Neural cell (in vitro differentiated cells): Measurements from ENCODE around the gene GRAP2. TPM values are rescaled to one million over a fixed set of nuclear protein-coding genes. Genes with fewer than 3 reads are reported as not detected.

Source experiments
- H2AFZ ChIP-seq: fragments of 200-600, 300-800 bp; sonication (generic), shearing (Covaris generic); 2 replicates; pipeline ENCODE4 v1.6.0; 2014; ENCODE audit warnings: low read depth, mild to moderate bottlenecking, antibody characterized with exemption, low read length, moderate library complexity
- H3F3A ChIP-seq: fragments of 200-600 bp; shearing (Covaris generic); 2 replicates; pipeline ENCODE4 v1.6.1; 2016; ENCODE audit warnings: mild to moderate bottlenecking, moderate library complexity, mixed read lengths, antibody characterized with exemption, low read length; ENCODE audit not compliant: insufficient read depth, poor library complexity, severe bottlenecking
- H3K27ac ChIP-seq: fragments of 200-600, 300-800 bp; sonication (generic), shearing (Covaris generic); 2 replicates; pipeline ENCODE4 v1.5.1; 2014; ENCODE audit warnings: mild to moderate bottlenecking, low read length, moderate library complexity
- H3K27me3 ChIP-seq: fragments of 300-800, 200-600 bp; sonication (generic), shearing (Covaris generic); 2 replicates; pipeline ENCODE4 v1.6.0; 2014; ENCODE audit warnings: mild to moderate bottlenecking, low read depth, low read length, moderate library complexity; ENCODE audit not compliant: insufficient read depth
- H3K36me3 ChIP-seq: fragments of 300-800, 200-600 bp; sonication (generic), shearing (Covaris generic); 2 replicates; pipeline ENCODE4 v1.5.1; 2014; ENCODE audit warnings: mild to moderate bottlenecking, antibody characterized with exemption, low read length, moderate library complexity; ENCODE audit not compliant: insufficient read depth
- H3K4me2 ChIP-seq: fragments of 300-800, 200-600 bp; sonication (generic), shearing (Covaris generic); 2 replicates; pipeline ENCODE4 v1.6.0; 2014; ENCODE audit warnings: mild to moderate bottlenecking, low read length
- H3K4me3 ChIP-seq: fragments of 300-800, 200-600 bp; sonication (generic), shearing (Covaris generic); 2 replicates; pipeline ENCODE4 v1.5.1; 2014; ENCODE audit warnings: mild to moderate bottlenecking, low read length, moderate library complexity
- H3K79me2 ChIP-seq: fragments of 200-600 bp; shearing (Covaris generic); replicated peaks from 2 replicates; pipeline ENCODE4 v1.6.0; 2014; ENCODE audit warnings: mild to moderate bottlenecking, low read length, moderate library complexity; ENCODE audit not compliant: insufficient read depth
- H3K9ac ChIP-seq: fragments of 300-800, 200-600 bp; sonication (generic), shearing (Covaris generic); 2 replicates; pipeline ENCODE4 v1.6.1; 2016; ENCODE audit warnings: mild to moderate bottlenecking, low read length, mixed read lengths
- H3K9me2 ChIP-seq: fragments of 200-600 bp; shearing (Covaris generic); 2 replicates; pipeline ENCODE4 v1.6.1; 2016; ENCODE audit warnings: mild to moderate bottlenecking, low read length, mixed read lengths; ENCODE audit not compliant: insufficient read depth
- H3K9me3 ChIP-seq: fragments of 200-600, 300-800 bp; sonication (generic), shearing (Covaris generic); 2 replicates; pipeline ENCODE4 v1.6.1; 2016; ENCODE audit warnings: mild to moderate bottlenecking, mixed run types, low read length, moderate library complexity, mixed read lengths
- H4K20me1 ChIP-seq: fragments of 200-600 bp; shearing (Covaris generic); 2 replicates; pipeline ENCODE4 v1.6.1; 2016; ENCODE audit warnings: mild to moderate bottlenecking, mixed run types; ENCODE audit not compliant: insufficient read depth
- EP300 ChIP-seq: fragments of 450-650 bp; conservative IDR thresholded peaks from 2 replicates; pipeline ENCODE4 v1.6.1; 2014; ENCODE audit warnings: antibody characterized with exemption, mild to moderate bottlenecking, moderate library complexity; ENCODE audit not compliant: poor library complexity, severe bottlenecking
- EZH2 ChIP-seq: fragments of 200-600, 300-800 bp; shearing (Covaris generic), sonication (generic); IDR thresholded peaks from 2 replicates; pipeline ENCODE4 v1.6.1; 2014; ENCODE audit warnings: antibody characterized with exemption, low read length, borderline replicate concordance, mild to moderate bottlenecking; ENCODE audit not compliant: insufficient read depth, poor library complexity, severe bottlenecking
- MXI1 ChIP-seq: fragments of 450-650 bp; conservative IDR thresholded peaks from 2 replicates; pipeline ENCODE4 v1.6.1; 2014; ENCODE audit warnings: antibody characterized with exemption, mild to moderate bottlenecking; ENCODE audit not compliant: poor library complexity, severe bottlenecking
- POLR2AphosphoS5 ChIP-seq: IDR thresholded peaks from 2 replicates; pipeline ENCODE4 v1.6.1; 2012
- RAD21 ChIP-seq: fragments of 450-650 bp; conservative IDR thresholded peaks from 2 replicates; pipeline ENCODE4 v1.6.1; 2014; ENCODE audit warnings: antibody characterized with exemption, mild to moderate bottlenecking, moderate library complexity
- REST ChIP-seq: IDR thresholded peaks from 2 replicates; pipeline ENCODE4 v1.6.1; 2012; ENCODE audit warnings: borderline replicate concordance
- SMC3 ChIP-seq: fragments of 450-650 bp; conservative IDR thresholded peaks from 2 replicates; pipeline ENCODE4 v1.6.1; 2014; ENCODE audit warnings: antibody characterized with exemption, mild to moderate bottlenecking, moderate library complexity; ENCODE audit not compliant: poor library complexity
- TAF1 ChIP-seq: IDR thresholded peaks from 2 replicates; pipeline ENCODE4 v1.6.1; 2012; ENCODE audit warnings: low read depth
- polyA plus RNA-seq: library from polyadenylated mRNA; depleted of rRNA; stranded (reverse); fragments of >200 nt; gene quantifications from 2 replicates; pipeline ENCODE4 v1.2.3, GENCODE V29; 2014
- TF ChIP-seq, protein P1 (sequence below): fragments of 450-650 bp; IDR thresholded peaks from 2 replicates; pipeline ENCODE4 v1.5.1; 2014; ENCODE audit warnings: antibody characterized with exemption, mild to moderate bottlenecking, moderate library complexity; ENCODE audit not compliant: poor library complexity, severe bottlenecking

Gene GRAP2
- polyA plus RNA-seq, 1 donor from 2014 or later, result 0.30 TPM

DNA sequence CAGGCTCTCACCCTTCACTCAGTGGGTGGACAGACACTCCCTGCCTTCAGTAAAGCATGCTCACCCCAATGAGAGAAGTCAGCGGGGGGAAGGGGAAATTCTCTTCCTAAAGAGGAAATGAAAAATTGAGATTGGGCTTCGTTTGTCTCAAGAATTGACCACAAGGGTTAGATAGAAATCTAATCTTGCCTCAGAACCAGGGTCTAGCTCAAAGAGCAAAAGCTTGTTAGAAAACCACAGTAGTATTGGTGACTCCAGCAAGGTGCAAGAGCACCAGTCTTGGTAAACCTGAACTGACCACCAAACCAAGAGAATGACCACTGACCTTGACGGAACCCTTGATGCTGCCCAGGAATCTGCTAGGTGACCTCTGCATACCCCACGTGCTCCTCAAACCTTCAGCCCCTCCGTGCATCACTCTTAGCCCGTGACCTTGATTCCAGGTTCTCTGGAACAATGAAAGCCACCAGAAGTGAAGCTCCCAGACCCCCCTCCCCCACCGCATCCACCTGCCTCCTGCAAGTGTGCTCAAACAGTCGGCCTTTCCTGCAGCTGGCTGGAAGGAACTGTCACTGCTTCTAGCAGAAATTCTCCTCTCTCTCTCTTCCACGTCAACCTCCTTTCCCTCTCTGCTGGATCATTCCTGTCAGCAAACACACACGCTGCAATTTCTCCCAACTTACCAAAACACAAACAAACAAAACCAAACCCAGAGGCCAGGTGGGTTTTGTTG is 56.2 kb downstream of the GRAP2 start:
- no peaks in the 10 kb centered on the region for H3K9me3 ChIP-seq
- H3K9me2 ChIP-seq, result no peaks in the 10 kb centered on the region
- H3K4me3 ChIP-seq, result no peak overlapping the region
- H4K20me1 ChIP-seq, result no peaks in the 10 kb centered on the region
- TF ChIP-seq EP300, result no peak
- TF ChIP-seq, protein P1, sequence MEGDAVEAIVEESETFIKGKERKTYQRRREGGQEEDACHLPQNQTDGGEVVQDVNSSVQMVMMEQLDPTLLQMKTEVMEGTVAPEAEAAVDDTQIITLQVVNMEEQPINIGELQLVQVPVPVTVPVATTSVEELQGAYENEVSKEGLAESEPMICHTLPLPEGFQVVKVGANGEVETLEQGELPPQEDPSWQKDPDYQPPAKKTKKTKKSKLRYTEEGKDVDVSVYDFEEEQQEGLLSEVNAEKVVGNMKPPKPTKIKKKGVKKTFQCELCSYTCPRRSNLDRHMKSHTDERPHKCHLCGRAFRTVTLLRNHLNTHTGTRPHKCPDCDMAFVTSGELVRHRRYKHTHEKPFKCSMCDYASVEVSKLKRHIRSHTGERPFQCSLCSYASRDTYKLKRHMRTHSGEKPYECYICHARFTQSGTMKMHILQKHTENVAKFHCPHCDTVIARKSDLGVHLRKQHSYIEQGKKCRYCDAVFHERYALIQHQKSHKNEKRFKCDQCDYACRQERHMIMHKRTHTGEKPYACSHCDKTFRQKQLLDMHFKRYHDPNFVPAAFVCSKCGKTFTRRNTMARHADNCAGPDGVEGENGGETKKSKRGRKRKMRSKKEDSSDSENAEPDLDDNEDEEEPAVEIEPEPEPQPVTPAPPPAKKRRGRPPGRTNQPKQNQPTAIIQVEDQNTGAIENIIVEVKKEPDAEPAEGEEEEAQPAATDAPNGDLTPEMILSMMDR, result no peak
- no peak for TF ChIP-seq EZH2
- no peak for TF ChIP-seq REST
- TF ChIP-seq POLR2AphosphoS5, result no peak
- TF ChIP-seq SMC3, result no peak
- no peak for TF ChIP-seq RAD21
- TF ChIP-seq MXI1, result no peak
- TF ChIP-seq TAF1, result no peak
- H3K79me2 ChIP-seq, result no peaks in the 10 kb centered on the region
- H3K36me3 ChIP-seq, result no peaks in the 10 kb centered on the region
- H3K27ac ChIP-seq, result no peak overlapping the region
- H3K9ac ChIP-seq, result no peak overlapping the region
- H3K27me3 ChIP-seq, result no peaks in the 10 kb centered on the region
- H3K4me2 ChIP-seq, result no peak overlapping the region
- H2AFZ ChIP-seq, result no peak overlapping the region
- H3F3A ChIP-seq, result no peaks in the 10 kb centered on the region

DNA sequence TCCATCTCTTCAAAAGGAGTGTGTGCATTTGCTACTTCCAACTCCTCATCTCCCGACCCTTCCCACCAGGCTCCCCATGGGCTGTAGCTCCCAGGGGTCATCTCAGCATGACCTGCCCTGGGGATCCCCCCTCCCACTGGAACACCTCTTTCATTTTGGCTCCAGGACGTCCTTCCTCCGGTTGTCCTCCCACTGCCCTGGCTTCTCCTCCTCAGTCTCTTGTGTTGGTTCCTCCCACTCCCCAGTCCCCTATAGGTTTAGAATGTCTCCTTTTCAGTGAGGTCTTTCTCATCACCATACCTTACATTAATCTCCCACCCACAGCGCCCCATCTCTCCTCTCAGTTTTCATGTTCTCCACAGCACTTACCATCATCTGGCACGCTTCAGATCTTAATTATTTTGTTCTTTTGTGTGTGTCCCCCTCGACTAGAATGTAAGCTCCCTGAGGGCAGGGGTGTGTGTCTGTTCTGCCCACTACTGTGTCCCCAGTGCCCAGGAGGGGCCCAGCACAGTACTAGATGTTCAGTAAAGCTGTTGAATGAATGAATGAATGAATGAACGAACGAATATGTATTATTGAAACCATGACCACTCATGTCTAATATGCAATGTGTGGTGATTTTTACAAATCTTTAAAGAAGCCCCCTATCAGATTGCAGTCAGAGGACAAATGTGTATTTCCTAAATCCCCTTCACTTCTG is 57.3 kb downstream of the GRAP2 start:
- TF ChIP-seq MXI1 (no peak), TAF1 (no peak), SMC3 (no peak), EP300 (no peak), REST (no peak), RAD21 (no peak), EZH2 (no peak), POLR2AphosphoS5 (no peak)
- TF ChIP-seq, protein P1, result no peak
- no peaks in the 10 kb centered on the region for H3K9me2 ChIP-seq
- no peaks in the 10 kb centered on the region for H3K79me2 ChIP-seq
- no peak overlapping the region for H3K9ac ChIP-seq
- no peak overlapping the region for H3K4me3 ChIP-seq
- H3K4me2 ChIP-seq, result no peak overlapping the region
- no peaks in the 10 kb centered on the region for H4K20me1 ChIP-seq
- H3K36me3 ChIP-seq, result no peaks in the 10 kb centered on the region
- H3K27me3 ChIP-seq, result no peaks in the 10 kb centered on the region
- H2AFZ ChIP-seq, result no peak overlapping the region
- no peak overlapping the region for H3K27ac ChIP-seq
- no peaks in the 10 kb centered on the region for H3F3A ChIP-seq
- H3K9me3 ChIP-seq, result no peaks in the 10 kb centered on the region
